ENCODE data around the gene STK39. TPM values are rescaled to one million over a fixed set of nuclear protein-coding genes. Genes with fewer than 3 reads are reported as not detected.

The STK39 gene
- total and polyA plus RNA-seq, 9 of the 15 experiments (the other 6 are each of a cell fraction or from before 2014, with no cell fraction given): 0.19 to 0.76 (median 0.51) TPM

GRCh38 chr2:168096158-168096557, 151.2 kb downstream of the STK39 start:
- H3K4me1 ChIP-seq (replicated peaks in 1 of 2; ENCODE audit: control insufficient read depth in 2 of 2, insufficient read depth in 2 of 2, low read length in 2 of 2): no peaks in the 10 kb centered on the region
- H3K4me3 ChIP-seq: no peak overlapping the region
- H3K27me3 ChIP-seq (ENCODE audit: control insufficient read depth in 2 of 2, insufficient read depth in 2 of 2, low read length in 2 of 2): 0 out of 5 replicates have a peak, but pooled peaks cover 0 to 2% of the 10 kb centered on the region in 2 experiments
- H3K4me2 ChIP-seq (ENCODE audit: insufficient read depth, low read length): no peak overlapping the region
- no peak overlapping the region for H2AFZ ChIP-seq (ENCODE audit: low read depth, low read length)
- 0% methylated on average over 3 of the region's 3 CpGs for WGBS (ENCODE audit: insufficient coverage, low coverage, missing lambda C conversion rate)
- H3K36me3 ChIP-seq (ENCODE audit: control insufficient read depth, insufficient read depth, low read length): no peaks in the 10 kb centered on the region
- no peaks in the 10 kb centered on the region for H3K9me3 ChIP-seq (replicated peaks; ENCODE audit: control insufficient read depth, insufficient read depth, low read depth, low read length)
- no peak overlapping the region for H3K9ac ChIP-seq (ENCODE audit: insufficient read depth in 1 of 2, low read depth in 2 of 2, low read length in 2 of 2)
- intact Hi-C loops (cut with micrococcal nuclease): no loop called here
- ChIA-PET CTCF (ENCODE audit: low intra/inter-chr PET ratio) (no interaction called here), POLR2A (interaction anchor here (0.6 kb wide), 1 partner anchor 267 kb away, joined by 3 read pairs; no protein-coding TSS in a partner anchor)
- no peaks in the 10 kb centered on the region for H3K9me1 ChIP-seq (ENCODE audit: control insufficient read depth, insufficient read depth, low read length)
- TF ChIP-seq HCFC1 (IDR thresholded peaks at IDR 0.05; ENCODE audit: low read depth, low read length) (no peak), MNT (conservative IDR thresholded peaks at IDR 0.05) (no peak), TAF7 (tag; IDR thresholded peaks at IDR 0.05) (no peak), CBX5 (IDR thresholded peaks at IDR 0.05; ENCODE audit: borderline replicate concordance, low read depth) (no peak), GABPB1 (CRISPR knock-in tag; IDR thresholded peaks at IDR 0.05) (no peak), CTCFL (IDR thresholded peaks at IDR 0.05; ENCODE audit: borderline replicate concordance, insufficient read depth, low read depth, low read length, poor library complexity, severe bottlenecking) (no peak), PHB (CRISPR knock-in tag; IDR thresholded peaks at IDR 0.05) (no peak), NFE2 (IDR thresholded peaks at IDR 0.05; ENCODE audit: low read depth) (no peak), RUNX1 (IDR thresholded peaks at IDR 0.05; ENCODE audit: low read depth) (no peak), HSF4 (CRISPR knock-in tag; IDR thresholded peaks at IDR 0.05; ENCODE audit: borderline replicate concordance) (no peak), ZBTB12 (CRISPR knock-in tag; IDR thresholded peaks at IDR 0.05) (no peak), PHB2 (IDR thresholded peaks at IDR 0.05; ENCODE audit: low read depth) (no peak), RBM17 (IDR thresholded peaks at IDR 0.05; ENCODE audit: borderline replicate concordance, low read depth, low read length) (no peak), ZNF41 (CRISPR knock-in tag; conservative IDR thresholded peaks at IDR 0.05) (no peak), MEF2A (IDR thresholded peaks at IDR 0.05; ENCODE audit: control insufficient read depth, low read depth, low read length) (no peak), SP1 (CRISPR knock-in tag; IDR thresholded peaks at IDR 0.05) (no peak), MAFG (tag; conservative IDR thresholded peaks at IDR 0.05) (no peak), ARID1B (IDR thresholded peaks at IDR 0.05) (no peak)
- no TSS peak for BruUV-seq (replicated peaks)
- FAIRE-seq (no peak), DNase-seq (ENCODE audit: extremely low read depth in 1 of 4, low spot score in 3 of 4) (no peak), ATAC-seq (no peak)
- no peaks in the 10 kb centered on the region for H4K20me1 ChIP-seq (replicated peaks; ENCODE audit: control insufficient read depth, insufficient read depth, low read length)
- in situ Hi-C loops (cut with MboI): no loop called here
- H3K27ac ChIP-seq (ENCODE audit: extremely low read depth, low read depth, low read length): no peak overlapping the region
- H3K79me2 ChIP-seq (ENCODE audit: control insufficient read depth, insufficient read depth, low read length): no peaks in the 10 kb centered on the region

Data from K562 (cell line).